Myometrial cell (primary cell): ENCODE results near the gene SLCO2B1. TPM values are rescaled to one million over a fixed set of nuclear protein-coding genes. Genes with fewer than 3 reads are reported as not detected.

Experiments used
- total RNA-seq: library from RNA; depleted of rRNA; stranded (reverse); fragments of >200 nt; gene quantifications from 2 replicates; pipeline ENCODE4 v1.2.3, GENCODE V29; 2015

Gene SLCO2B1
- not detected in 2 replicates for total RNA-seq

GRCh38 chr11:75150879-75151278 lies at the start of gene SLCO2B1:
TSS of gene SLCO2B1 (plus strand) at chr11:75151107. CDS start at chr11:75151382, 275 bp downstream.

GRCh38 chr11:75240311-75241035 lies 89.6 kb downstream of the SLCO2B1 start, which contains the start of gene TPBGL:
TSS of gene TPBGL (plus strand) at chr11:75240774. CDS start at chr11:75241050, 276 bp downstream.

Other genes with a start within 250 kb of the SLCO2B1 start
- gene XRRA1, start 202.0 kb upstream of the SLCO2B1 start, total RNA-seq, result 11.7 and 17.0 TPM in 2 replicates
- gene SPCS2, start 201.8 kb upstream of the SLCO2B1 start, total RNA-seq, result 24.5 and 36.3 TPM in 2 replicates
- gene NEU3, start 162.2 kb upstream of the SLCO2B1 start, total RNA-seq, result 6.4 and 10.4 TPM in 2 replicates
- not detected in 2 replicates for gene OR2AT4, start 54.2 kb upstream of the SLCO2B1 start, total RNA-seq
- not detected in 2 replicates for gene TPBGL, start 89.7 kb downstream of the SLCO2B1 start, total RNA-seq
- 7.6 and 8.1 TPM in 2 replicates for gene ARRB1, start 200.6 kb downstream of the SLCO2B1 start, total RNA-seq
- gene RPS3, start 248.4 kb downstream of the SLCO2B1 start, total RNA-seq, result 2,208 and 2,256 TPM in 2 replicates